Frontal cortex (tissue), 4 donors: ENCODE results near the gene PAPLN. TPM values are rescaled to one million over a fixed set of nuclear protein-coding genes. Genes with fewer than 3 reads are reported as not detected.

Source experiments
- DNase-seq, 2 donors: peaks; one replicate each; pipeline ENCODE4 v3.0.0; 2012; ENCODE audit warnings: low spot score in 2 of 2
- FAIRE-seq: peaks from 2 replicates; lab custom pipeline; 2012; peaks lifted over from hg19 to GRCh38; lab: Jason Lieb, UNC
- total RNA-seq: library from RNA; depleted of rRNA; stranded (reverse); fragments of >200 nt; gene quantifications from one replicate; pipeline ENCODE4 v1.2.3, GENCODE V29; 2014
- donor health status: control.
- donor health status: control.
- donor health status: control.

PAPLN gene
- total RNA-seq, 1 donor from 2014 or later, result 1.2 TPM

GRCh38 chr14:73244541-73245290 lies 7.4 kb downstream of the PAPLN start:
- DNase-seq (no peak), FAIRE-seq (no peak)

DNA sequence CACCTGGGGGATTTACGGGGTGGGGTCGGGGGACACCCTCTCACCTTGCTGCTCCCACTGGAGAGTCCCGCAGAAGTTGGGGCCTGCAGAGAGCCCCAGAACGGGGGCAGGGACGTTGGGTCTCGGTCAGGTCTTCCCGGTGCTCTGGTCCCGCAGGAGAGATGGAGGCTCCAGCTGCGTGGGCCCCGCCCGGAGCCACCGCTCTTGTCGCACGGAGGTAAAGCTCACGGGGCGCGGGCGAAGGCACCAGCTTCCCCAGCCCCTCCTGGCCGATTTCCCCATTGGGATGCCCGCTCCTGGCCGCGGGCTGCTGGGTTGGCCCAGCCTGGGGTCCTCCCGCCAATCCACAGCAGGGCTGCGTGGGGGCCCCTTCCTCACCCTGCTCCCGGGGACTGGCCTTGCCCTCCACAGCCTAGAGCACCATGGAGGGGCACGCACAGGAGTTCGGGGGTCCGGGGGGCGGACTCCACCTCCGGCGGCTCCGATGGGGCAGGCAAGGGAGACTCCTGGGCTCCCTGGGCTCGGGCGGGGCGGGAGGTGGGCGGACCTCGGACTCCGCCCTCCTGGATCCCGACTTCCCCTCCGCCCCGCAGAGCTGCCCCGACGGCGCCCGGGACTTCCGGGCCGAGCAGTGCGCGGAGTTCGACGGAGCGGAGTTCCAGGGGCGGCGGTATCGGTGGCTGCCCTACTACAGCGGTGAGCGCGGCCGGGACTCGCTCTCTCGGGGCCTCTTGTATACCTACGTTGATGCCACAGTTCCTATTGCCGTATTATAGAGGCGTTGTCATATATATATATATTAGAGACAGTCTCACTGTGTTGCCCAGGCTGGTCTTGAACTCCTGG lies 8.4 kb downstream of the PAPLN start:
- DNase-seq (no peak), FAIRE-seq (no peak)

DNA sequence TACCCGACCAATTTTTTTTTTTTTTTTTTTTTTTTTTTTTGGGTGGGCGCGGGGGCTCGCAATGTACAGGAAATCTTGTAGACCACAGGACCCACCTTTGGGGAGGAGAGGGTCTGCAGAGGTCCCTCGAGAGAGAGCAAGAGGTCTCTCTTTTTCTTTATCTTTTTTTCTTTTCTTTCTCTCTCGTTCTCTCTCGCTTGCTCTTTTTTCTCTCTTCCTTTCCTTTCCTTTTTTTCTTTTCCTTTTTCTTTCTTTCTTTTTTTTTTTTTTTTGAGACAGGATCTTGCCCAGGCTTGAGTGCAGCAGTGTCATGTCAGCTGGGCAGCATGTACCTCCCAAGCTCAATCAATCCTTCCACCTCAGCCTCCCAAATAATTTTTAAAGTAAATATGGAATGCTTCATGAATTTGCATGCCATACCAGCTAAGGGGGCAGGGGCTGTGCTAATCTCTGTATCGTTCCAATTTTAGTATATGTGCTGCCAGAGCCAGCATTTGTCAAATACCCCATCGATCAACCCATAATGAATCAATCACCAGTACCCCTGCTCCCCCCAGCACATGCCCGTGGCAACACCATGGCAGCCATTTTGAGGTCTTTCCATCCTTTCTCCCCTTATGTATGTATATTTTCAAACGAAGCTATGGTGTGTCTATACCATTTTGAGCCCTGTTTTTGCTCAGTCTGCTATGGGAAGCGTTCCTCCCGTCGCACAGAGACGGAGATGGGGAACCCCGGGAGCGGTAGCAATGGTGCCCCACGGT lies 9.3 kb downstream of the PAPLN start:
- no peak for FAIRE-seq
- DNase-seq, result no peak

- DNase-seq, result no peak
- FAIRE-seq, result no peak
Measured at GRCh38 chr14:73248108-73248868, 11.0 kb downstream of the PAPLN start.

- no peak for DNase-seq
- FAIRE-seq, result no peak
Measured at GRCh38 chr14:73249108-73249507, 11.8 kb downstream of the PAPLN start.

DNA sequence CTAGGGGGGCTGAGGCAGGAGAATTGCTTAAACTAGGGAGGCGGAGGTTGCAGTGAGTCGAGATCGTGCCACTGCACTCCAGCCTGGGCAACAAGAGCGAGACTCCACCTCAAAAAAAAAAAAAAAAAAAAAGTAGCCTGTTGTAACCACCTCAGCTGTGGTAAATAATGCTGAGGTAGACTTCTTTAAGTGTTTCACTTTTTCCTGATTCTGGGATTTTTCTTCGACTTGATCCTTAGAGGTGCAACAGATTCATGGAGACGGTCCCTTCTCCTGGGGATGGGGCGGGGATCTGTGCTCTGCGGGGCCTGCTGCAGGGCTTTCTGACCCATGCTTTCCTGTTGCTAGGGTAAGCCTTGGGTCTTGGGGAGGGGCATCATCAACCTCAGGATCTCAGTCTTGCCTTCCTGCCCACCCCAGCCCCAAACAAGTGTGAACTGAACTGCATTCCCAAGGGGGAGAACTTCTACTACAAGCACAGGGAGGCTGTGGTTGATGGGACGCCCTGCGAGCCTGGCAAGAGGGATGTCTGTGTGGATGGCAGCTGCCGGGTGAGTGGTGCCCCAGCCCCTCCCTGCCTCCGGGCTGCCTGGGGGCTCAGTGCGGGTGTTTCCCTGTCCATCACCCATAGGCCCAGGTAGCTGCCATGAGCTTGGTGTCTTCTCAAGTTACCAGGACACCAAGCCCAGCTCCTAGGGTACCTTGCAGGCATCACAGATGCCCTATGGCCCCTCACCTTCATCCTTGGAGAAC lies 12.4 kb downstream of the PAPLN start:
- no peak for FAIRE-seq

GRCh38 chr14:73250317-73250713 lies 13.0 kb downstream of the PAPLN start:
- DNase-seq (no peak), FAIRE-seq (no peak)

More for the DNA sequence above, 12.4 kb downstream of the PAPLN start:
- DNase-seq, result no peak

DNA sequence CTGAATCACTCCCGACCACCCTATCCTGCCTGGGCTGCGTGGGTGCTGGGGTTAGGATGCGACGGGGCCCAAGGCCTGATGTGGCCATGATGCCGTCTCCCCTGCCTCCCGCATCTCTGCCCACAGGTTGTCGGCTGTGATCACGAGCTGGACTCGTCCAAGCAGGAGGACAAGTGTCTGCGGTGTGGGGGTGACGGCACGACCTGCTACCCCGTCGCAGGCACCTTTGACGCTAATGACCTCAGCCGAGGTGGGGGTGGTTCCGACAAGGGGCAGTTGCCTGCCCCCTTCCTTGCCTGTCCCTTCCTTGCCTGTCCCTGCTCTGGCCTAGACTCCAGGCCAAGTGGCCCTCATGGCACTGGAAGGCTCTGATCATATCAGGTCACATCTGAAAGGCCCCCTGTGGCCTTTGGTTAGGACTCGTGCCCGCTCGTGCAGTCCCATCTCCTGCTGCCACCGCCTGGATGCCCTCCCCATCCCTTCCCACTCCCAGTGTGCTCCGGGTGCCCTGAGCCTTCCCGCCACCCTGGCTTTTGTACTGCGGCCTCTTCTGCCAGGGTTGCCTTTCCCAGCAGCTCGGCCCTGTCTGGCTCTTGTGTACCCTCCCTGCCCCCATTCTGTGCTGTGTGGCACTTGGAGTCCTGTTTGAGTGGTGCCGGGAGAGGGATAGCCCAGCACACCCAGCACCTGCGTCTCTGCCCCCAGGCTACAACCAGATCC lies 13.6 kb downstream of the PAPLN start:
- no peak for DNase-seq
- no peak for FAIRE-seq

GRCh38 chr14:73251516-73252215 lies 14.4 kb downstream of the PAPLN start:
- FAIRE-seq, result no peak
- DNase-seq, result no peak

- DNase-seq, result no peak
- FAIRE-seq, result no peak
Measured at GRCh38 chr14:73252491-73253322, 15.4 kb downstream of the PAPLN start.

GRCh38 chr14:73253323-73253610 lies 16.0 kb downstream of the PAPLN start:
- DNase-seq, result no peak
- FAIRE-seq, result no peak

GRCh38 chr14:73253721-73254120 lies 16.4 kb downstream of the PAPLN start:
- FAIRE-seq, result no peak

DNA sequence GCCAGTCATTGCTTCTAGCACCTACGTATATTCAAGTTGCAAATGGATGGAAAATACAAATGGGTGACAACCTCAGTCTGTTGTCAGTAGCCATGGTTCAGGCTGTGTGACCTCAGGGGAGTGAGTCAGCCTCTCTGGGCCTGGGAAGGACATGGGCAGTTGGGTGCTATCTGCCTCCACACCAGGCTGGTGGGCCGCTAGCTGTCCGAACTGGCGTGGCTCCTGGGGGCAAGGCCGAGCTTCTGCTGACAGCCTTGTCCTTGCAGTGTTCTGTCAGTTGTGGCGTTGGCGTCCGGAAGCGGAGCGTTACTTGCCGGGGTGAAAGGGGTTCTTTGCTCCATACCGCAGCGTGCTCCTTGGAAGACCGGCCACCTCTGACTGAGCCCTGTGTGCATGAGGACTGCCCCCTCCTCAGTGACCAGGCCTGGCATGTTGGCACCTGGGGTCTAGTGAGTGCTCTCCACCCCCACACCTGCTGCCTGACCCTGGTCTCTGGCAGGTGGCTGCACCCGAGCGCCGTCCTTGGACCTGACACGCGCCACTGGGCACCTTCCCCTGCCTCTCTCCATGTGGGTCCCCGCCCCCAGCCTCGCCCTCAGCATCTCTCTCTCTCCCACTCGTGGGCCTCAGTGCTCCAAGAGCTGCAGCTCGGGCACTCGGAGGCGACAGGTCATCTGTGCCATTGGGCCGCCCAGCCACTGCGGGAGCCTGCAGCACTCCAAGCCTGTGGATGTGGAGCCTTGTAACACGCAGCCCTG lies 17.1 kb downstream of the PAPLN start:
- no peak for FAIRE-seq
- DNase-seq, result no peak

More at GRCh38 chr14:73253721-73254120, 16.4 kb downstream of the PAPLN start:
- no peak for DNase-seq

- FAIRE-seq (no peak), DNase-seq (no peak)
Measured at GRCh38 chr14:73255005-73255400, 17.7 kb downstream of the PAPLN start.

DNA sequence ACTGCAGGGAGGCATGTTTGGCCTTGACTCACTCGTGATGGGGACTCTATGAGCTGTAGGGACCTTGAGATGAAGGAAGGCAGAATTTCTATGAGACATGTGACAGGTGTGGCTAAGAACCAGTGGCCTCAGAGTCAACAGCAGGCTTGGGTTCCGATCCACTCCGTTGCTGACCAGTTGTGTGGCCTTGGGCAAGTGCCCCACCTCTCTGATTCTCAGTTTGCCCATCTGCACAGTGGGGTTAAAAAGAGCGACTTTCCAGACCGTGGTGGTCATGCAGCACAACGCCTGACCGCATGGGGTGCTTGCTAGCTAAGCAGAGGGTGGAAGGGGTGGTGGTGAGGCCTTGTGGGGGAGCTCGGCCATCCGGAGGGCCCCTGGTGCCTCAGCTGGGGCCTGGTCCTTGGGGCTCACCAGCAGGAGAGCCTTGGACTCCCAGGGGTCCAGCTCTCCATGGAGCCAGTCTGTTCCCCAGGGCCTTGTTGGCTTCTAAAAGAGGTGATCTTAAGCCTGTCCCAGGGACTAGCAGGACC lies 18.5 kb downstream of the PAPLN start:
- FAIRE-seq, result no peak
- no peak for DNase-seq

GRCh38 chr14:73258076-73258475 lies 20.8 kb downstream of the PAPLN start:
- DNase-seq, result no peak
- no peak for FAIRE-seq
